Ectodermal cell (in vitro differentiated cells): ENCODE data around the gene CAPN2.

Source experiments
- H3K27ac ChIP-seq: 2 replicates; pipeline ENCODE4 v1.7.0; 2013; ENCODE audit warnings: mild to moderate bottlenecking, low read depth, low read length; ENCODE audit not compliant: insufficient read depth, poor library complexity, severe bottlenecking
- H3K27me3 ChIP-seq: 2 replicates; pipeline ENCODE4 v1.7.0; 2013; ENCODE audit warnings: mild to moderate bottlenecking, low read length; ENCODE audit not compliant: insufficient read depth, control insufficient read depth, poor library complexity, severe bottlenecking
- H3K36me3 ChIP-seq: one replicate; pipeline ENCODE4 v1.7.0; 2013; ENCODE audit warnings: low read length; ENCODE audit not compliant: control insufficient read depth, insufficient read depth
- H3K4me1 ChIP-seq: one replicate; pipeline ENCODE4 v1.7.0; 2013; ENCODE audit warnings: low read length; ENCODE audit not compliant: control insufficient read depth, insufficient read depth
- H3K4me3 ChIP-seq: 2 replicates; pipeline ENCODE4 v1.7.0; 2013; ENCODE audit warnings: low read depth, low read length, control low read depth; ENCODE audit not compliant: insufficient read depth
- H3K9me3 ChIP-seq: 2 replicates; pipeline ENCODE4 v1.7.0; 2013; ENCODE audit warnings: mild to moderate bottlenecking, low read length, moderate library complexity; ENCODE audit not compliant: control insufficient read depth
- WGBS, 2 experiments: methylation state at CpG; one replicate each; pipeline ENCODE4 v1.1.7; 2013; ENCODE audit warnings: missing lambda C conversion rate in 2 of 2; 5-methylcytosine and 5-hydroxymethylcytosine counted together

The CAPN2 gene

GRCh38 chr1:223751696-223752095 lies 39.4 kb downstream of the CAPN2 start:
- H3K27ac ChIP-seq = no peak overlapping the region
- H3K27me3 ChIP-seq = peaks cover 12% of the 10 kb centered on the region
- peaks cover 23% of the 10 kb centered on the region for H3K36me3 ChIP-seq
- H3K4me1 ChIP-seq = peaks cover 8% of the 10 kb centered on the region
- WGBS, 2 experiments = 90 to 94% methylated on average over 4 of the region's 4 CpGs
- H3K4me3 ChIP-seq = no peak overlapping the region
- no peaks in the 10 kb centered on the region for H3K9me3 ChIP-seq

- Histone ChIP-seq H3K9me3 (no peaks in the 10 kb centered on the region), H3K27me3 (peaks cover 9% of the 10 kb centered on the region), H3K27ac (no peak overlapping the region), H3K4me3 (no peak overlapping the region), H3K36me3 (peaks cover 23% of the 10 kb centered on the region), H3K4me1 (peaks cover 8% of the 10 kb centered on the region)
- 66 to 70% methylated on average over 15 of the region's 15 CpGs for WGBS, 2 experiments
These were observed 40.6 kb downstream of the CAPN2 start for GRCh38 chr1:223752721-223753515.

- H3K9me3 ChIP-seq = no peaks in the 10 kb centered on the region
- H3K27ac ChIP-seq = no peak overlapping the region
- no peaks in the 10 kb centered on the region for H3K27me3 ChIP-seq
- 94 to 95% methylated on average over 17 of the region's 17 CpGs for whole genome bisulfite sequencing, 2 experiments
- peaks cover 23% of the 10 kb centered on the region for H3K36me3 ChIP-seq
- peaks cover 8% of the 10 kb centered on the region for H3K4me1 ChIP-seq
- no peak overlapping the region for H3K4me3 ChIP-seq
These were observed 42.5 kb downstream of the CAPN2 start for GRCh38 chr1:223754681-223755431.

- no peak overlapping the region for H3K27ac ChIP-seq
- 94% methylated on average over 9 of the region's 9 CpGs for WGBS, 2 experiments
- peaks cover 23% of the 10 kb centered on the region for H3K36me3 ChIP-seq
These were observed 43.1 kb downstream of the CAPN2 start for GRCh38 chr1:223755432-223755792.

GRCh38 chr1:223755992-223756775 lies 43.8 kb downstream of the CAPN2 start:
- Histone ChIP-seq H3K9me3 (no peaks in the 10 kb centered on the region), H3K4me3 (no peak overlapping the region), H3K4me1 (peaks cover 8% of the 10 kb centered on the region), H3K27me3 (no peaks in the 10 kb centered on the region), H3K36me3 (peaks cover 17% of the 10 kb centered on the region), H3K27ac (no peak overlapping the region)
- WGBS, 2 experiments = 83 to 87% methylated on average over 13 of the region's 13 CpGs

More at GRCh38 chr1:223755432-223755792, 43.1 kb downstream of the CAPN2 start:
- no peaks in the 10 kb centered on the region for H3K9me3 ChIP-seq
- no peak overlapping the region for H3K4me3 ChIP-seq
- no peaks in the 10 kb centered on the region for H3K27me3 ChIP-seq
- H3K4me1 ChIP-seq = peaks cover 8% of the 10 kb centered on the region

- WGBS, 2 experiments = 94% methylated on average over 20 of the region's 20 CpGs
- Histone ChIP-seq H3K27me3 (no peaks in the 10 kb centered on the region), H3K4me1 (peaks cover 8% of the 10 kb centered on the region), H3K4me3 (no peak overlapping the region), H3K9me3 (no peaks in the 10 kb centered on the region), H3K36me3 (peaks cover 19% of the 10 kb centered on the region), H3K27ac (no peak overlapping the region)
These were observed 44.7 kb downstream of the CAPN2 start for GRCh38 chr1:223756806-223757700.

- Histone ChIP-seq H3K9me3 (no peaks in the 10 kb centered on the region), H3K36me3 (peaks cover 19% of the 10 kb centered on the region), H3K27me3 (no peaks in the 10 kb centered on the region), H3K27ac (no peak overlapping the region), H3K4me3 (no peak overlapping the region), H3K4me1 (no peaks in the 10 kb centered on the region)
- WGBS, 2 experiments = 94 to 95% methylated on average over 9 of the region's 9 CpGs
These were observed 46.4 kb downstream of the CAPN2 start for GRCh38 chr1:223758734-223759133.

- 82 to 83% methylated on average over 13 of the region's 13 CpGs for WGBS, 2 experiments
- no peaks in the 10 kb centered on the region for H3K9me3 ChIP-seq
- H3K27me3 ChIP-seq = no peaks in the 10 kb centered on the region
- no peak overlapping the region for H3K4me3 ChIP-seq
- no peak overlapping the region for H3K27ac ChIP-seq
- no peaks in the 10 kb centered on the region for H3K4me1 ChIP-seq
- peaks cover 21% of the 10 kb centered on the region for H3K36me3 ChIP-seq
These were observed 46.9 kb downstream of the CAPN2 start for GRCh38 chr1:223759273-223759672.

- Histone ChIP-seq H3K27me3 (no peaks in the 10 kb centered on the region), H3K27ac (no peak overlapping the region), H3K36me3 (peaks cover 12% of the 10 kb centered on the region), H3K4me1 (peaks cover 11% of the 10 kb centered on the region), H3K4me3 (no peak overlapping the region), H3K9me3 (no peaks in the 10 kb centered on the region)
- 92% methylated on average over 6 of the region's 6 CpGs for WGBS, 2 experiments
These were observed 48.5 kb downstream of the CAPN2 start for GRCh38 chr1:223760833-223761232.
